Thyroid gland (tissue), 4 donors: ENCODE measurements around the gene LHFPL4.

Source experiments
- POLR2A ChIP-seq, 2 donors: fragments of 450-650 bp; IDR thresholded peaks; one replicate each; pipeline ENCODE4 v1.6.1; 2017; ENCODE audit warnings: antibody characterized with exemption in 2 of 2, mild to moderate bottlenecking in 2 of 2, moderate library complexity in 1 of 2
- TF ChIP-seq, protein P1 (sequence below), 6 experiments: fragments of 200-600 bp in 3 of 6; fragments of 450-650 bp in 3 of 6; sonication (generic) in 3 of 6; IDR thresholded peaks; one replicate each; pipeline ENCODE4 v1.5.1; 2016 to 2019; ENCODE audit warnings: antibody characterized with exemption in 6 of 6, mild to moderate bottlenecking in 2 of 6, inconsistent platforms in 1 of 6, moderate library complexity in 1 of 6

DNA sequence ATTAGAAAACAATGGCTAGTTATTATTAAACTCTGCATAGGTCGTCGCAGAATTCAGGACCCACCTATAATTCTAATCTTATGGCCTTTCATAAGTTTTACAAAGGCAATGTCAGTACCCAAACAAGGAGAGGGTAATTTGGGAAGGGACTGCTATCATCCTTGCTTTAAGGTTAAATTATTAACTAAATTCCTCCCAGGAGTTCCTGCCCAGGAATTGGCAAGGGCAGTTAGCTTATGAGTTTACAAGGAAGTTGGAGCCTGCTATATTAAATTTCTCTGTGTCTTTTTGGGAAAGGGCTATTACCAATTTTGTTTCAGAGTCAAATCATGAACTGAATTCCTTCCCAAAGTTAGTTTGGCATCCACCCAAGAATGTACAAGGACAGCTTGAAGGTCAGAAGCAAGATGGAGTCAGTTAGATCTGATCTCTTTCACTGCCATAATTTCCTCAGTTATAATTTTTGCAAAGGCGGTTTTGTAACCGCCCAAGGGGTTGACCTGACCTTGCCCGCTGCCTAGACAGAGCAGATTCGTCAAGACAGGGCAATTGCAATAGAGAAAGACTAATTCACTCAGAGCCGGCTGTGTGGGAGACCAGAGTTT, 45.3 kb upstream of the LHFPL4 start:
- TF ChIP-seq, protein P1, sequence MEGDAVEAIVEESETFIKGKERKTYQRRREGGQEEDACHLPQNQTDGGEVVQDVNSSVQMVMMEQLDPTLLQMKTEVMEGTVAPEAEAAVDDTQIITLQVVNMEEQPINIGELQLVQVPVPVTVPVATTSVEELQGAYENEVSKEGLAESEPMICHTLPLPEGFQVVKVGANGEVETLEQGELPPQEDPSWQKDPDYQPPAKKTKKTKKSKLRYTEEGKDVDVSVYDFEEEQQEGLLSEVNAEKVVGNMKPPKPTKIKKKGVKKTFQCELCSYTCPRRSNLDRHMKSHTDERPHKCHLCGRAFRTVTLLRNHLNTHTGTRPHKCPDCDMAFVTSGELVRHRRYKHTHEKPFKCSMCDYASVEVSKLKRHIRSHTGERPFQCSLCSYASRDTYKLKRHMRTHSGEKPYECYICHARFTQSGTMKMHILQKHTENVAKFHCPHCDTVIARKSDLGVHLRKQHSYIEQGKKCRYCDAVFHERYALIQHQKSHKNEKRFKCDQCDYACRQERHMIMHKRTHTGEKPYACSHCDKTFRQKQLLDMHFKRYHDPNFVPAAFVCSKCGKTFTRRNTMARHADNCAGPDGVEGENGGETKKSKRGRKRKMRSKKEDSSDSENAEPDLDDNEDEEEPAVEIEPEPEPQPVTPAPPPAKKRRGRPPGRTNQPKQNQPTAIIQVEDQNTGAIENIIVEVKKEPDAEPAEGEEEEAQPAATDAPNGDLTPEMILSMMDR (IDR thresholded peaks at IDR 0.05): no peak
- TF ChIP-seq POLR2A (IDR thresholded peaks at IDR 0.05): no peak
